GM21576 (cell line): ENCODE measurements around the gene NPAS3.

Source experiments
- ATAC-seq: cut with Tn5 transposase; IDR thresholded peaks from one replicate; pipeline ENCODE4 v1.9.1; 2021; ENCODE audit warnings: mild to moderate bottlenecking, moderate library complexity; ENCODE audit not compliant: unreplicated experiment

NPAS3 gene

DNA sequence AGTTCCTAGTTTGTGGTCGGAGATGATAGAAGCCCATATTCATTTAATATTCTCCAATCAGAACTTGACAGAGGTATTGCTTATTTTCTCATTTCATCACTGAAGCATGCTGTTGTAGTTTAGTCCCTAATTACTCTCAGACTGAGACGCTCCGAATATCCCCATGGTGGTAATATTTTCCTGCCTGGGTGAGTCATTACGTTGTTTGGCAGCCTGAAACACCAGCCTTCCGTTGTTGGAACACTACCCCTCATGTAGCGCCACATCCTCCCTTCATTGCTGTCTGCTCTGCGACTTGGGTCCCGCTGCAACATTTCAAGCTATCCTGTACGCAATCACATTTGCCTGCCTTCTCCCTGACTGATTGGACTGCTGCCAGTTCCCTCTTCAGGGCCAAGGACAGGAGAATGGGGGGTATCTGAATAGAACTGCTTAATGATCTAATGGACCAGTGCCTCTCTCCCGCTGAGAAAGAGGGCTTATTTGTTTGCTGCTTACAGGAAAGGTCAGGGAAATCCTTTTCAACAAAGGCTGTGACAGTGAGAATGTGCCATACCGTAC lies 369.1 kb downstream of the NPAS3 start:
- no peak for ATAC-seq

DNA sequence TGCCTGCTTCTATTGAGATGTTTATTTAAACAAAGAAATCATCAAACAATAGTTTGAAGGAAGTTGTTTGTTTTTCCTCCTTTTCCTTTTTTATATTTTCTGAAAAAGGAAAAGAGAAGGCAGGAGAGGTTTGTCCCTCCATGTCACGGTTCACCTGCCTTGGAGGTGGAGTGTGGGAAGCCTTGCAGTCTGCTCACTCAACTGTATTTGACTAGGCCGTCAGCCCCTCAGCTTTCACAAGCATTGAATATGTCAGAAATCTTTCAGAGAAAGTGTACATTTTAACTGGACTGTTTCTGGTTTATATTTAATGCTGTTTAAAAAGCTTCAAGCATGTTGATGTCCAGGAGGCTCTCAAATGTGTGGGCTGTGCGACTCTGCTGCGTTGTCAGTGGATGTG lies 370.4 kb downstream of the NPAS3 start:
- ATAC-seq, result no peak

DNA sequence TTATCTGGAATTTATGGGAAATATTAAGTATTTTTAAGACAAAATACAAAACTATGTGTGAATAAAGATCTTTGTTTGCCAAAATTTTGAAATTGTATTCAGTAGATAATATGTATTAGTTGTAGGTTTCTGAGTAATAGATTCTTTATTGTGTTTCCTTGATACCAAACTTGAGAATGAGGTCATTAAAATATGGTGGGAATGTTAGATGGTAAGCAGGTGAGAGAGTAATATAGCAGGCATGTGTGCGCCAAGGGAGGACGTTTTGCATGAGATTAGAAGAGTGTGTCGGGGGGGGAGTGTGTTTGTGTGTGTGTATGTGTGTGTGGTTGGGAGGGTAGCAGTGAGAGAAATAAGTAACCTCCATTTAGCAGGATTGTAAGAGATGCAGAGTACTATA lies 376.5 kb downstream of the NPAS3 start:
- ATAC-seq, result no peak

DNA sequence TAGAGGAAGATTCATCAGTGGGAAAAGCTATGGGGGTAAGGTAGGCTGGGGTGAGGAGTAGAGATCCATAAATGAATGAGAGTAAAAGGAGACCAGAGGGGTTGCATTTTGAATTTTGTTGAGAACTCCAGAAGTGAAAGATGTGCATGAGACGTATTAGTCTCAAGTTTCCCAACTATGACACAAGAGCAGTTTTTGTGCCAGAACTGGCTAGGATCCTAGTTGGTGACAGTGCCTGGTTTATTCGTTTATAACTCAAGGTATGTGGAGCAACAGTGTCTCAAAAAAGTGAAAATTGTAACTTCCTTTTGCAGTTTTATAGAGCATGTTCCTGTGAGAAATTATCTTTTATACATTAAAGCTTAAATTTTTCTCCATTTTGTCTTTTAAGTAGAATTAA lies 377.0 kb downstream of the NPAS3 start:
- ATAC-seq, result no peak

DNA sequence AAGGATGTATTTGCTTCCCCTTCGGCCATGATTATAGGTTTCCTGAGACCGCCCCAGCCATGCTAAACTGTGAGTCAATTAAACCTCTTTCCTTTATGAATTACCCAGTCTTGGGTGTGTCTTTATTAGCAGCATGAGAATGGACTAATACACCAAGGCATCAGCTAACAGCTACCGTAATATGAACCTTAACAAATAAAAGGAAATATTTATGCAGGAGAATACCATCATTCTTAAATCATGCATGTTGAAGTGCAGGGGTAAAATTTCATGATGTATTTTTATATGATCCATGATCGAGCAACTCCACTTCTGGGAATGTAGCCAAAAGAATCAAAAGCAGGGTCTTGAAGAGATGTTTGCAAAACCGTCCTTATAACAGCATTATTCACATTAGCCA lies 379.0 kb downstream of the NPAS3 start:
- ATAC-seq, result no peak

DNA sequence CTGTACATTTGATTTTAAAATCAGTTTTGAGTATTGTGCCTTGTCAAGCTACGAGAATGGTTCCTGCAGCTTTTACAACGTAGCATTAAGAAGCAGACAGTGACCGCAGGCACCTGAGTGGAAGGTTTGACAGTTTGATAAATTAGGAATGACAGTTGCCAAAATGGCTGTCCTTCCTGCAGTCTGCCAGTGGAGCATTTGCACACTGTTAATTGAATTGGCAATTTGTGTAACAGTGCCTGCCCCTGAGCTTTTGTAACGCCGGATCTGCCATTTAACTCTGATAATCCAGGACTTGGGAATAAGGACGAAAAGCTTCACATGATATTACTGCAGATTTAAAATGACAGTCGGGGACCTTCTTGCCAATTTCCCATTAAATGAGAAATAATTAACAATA lies 385.3 kb downstream of the NPAS3 start:
- no peak for ATAC-seq

DNA sequence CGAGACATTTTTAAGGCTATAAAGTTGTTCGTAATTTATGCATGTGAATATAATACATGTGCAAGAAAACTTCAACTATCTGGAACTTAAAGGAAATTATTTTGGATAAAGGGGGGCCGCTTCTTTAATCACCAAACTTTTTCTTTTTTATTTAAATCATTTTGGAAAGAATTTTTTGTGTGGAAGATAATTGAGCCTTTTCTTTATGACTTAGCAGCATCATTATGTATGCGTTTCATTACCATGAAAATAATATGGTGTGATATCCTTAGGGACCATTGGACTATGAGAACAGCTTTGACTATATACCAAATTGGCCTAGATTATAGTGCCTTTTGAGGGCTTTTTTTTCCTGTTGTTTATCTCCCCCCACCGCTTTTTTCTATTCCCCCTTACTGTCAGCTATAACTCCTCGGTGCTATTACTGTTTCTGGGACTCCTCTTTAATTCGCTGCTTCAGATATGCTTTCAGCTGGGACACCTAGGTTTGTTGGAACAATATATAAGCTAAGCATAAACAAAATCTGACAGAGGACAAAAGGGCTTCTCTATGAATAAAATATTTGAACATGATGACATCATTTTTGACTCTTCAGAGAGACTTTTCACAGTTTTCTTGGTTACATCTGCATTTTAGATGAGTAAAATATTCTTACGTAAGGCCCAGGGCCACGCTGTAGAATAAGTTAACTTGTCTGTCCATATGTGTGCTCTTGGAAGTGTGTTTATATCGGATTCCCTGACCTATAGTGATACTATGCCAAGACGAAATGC lies 392.7 kb downstream of the NPAS3 start:
- no peak for ATAC-seq

DNA sequence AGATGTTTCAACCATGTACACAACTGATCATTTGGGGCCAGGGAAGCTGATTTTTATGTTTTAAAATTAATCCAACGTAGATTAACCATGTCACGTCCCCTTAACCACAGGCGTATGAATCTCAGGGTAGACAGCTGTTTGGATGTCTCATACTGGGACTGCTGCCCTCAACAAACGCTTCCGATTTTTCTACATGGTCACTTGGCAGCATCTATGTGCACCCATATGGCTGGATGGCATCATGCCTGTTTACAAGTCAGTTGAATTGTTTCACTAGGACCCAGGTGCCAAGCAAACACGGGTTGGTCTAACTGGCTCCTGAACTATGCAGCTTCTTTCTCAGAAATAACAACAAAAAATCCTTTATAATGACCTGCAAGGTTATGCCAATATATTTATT lies 393.8 kb downstream of the NPAS3 start:
- no peak for ATAC-seq

DNA sequence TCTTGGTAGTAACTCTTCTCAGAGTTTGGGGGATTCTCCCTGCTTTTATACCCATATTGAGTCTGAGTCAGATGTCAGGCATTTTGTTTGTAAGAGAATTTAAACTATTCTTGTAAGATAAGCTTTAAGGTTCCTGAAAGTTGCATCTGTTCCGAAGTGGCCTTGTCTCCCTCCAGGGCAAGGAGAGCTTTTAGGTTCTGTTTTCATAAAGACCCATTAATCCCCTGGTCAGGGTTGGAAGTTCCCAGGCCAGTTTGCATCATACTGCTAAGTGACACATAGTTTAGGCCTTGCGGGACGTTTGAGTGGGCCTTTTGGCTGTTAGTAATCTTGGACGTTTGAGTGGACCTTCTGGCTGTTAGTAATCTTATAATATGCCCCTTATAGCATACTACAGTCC lies 396.7 kb downstream of the NPAS3 start:
- ATAC-seq, result no peak

DNA sequence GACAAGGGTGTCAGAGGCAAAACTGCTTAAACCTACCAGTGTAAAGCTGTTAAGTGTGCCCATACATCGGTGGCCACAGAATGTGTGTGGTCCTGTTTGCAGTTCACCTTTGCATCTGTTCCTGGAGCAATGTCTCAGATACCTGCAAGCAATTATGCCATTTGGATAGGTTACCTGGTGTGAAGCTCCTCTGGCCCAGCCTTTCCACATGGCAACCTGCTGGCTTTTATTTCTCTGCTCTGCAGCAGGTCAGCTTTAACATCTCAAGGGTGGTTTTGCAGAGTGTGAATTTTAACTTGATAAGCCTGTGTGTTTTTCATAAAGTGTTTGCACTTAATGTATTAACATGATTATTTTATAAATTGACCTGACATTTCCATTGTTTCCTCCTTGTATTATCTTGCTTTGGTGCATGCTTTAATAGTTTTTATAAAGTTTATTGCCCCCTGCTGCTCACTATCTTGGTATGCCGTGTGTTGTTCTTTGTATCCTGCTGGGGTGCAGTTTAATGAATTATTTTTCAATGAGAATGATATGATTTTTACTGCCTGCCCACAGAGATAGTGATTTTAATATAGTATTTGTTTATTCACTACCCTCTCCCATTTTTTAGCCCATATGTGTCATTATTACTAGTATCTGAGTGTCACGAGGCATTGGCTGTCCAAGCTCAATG lies 403.8 kb downstream of the NPAS3 start:
- ATAC-seq, result no peak

DNA sequence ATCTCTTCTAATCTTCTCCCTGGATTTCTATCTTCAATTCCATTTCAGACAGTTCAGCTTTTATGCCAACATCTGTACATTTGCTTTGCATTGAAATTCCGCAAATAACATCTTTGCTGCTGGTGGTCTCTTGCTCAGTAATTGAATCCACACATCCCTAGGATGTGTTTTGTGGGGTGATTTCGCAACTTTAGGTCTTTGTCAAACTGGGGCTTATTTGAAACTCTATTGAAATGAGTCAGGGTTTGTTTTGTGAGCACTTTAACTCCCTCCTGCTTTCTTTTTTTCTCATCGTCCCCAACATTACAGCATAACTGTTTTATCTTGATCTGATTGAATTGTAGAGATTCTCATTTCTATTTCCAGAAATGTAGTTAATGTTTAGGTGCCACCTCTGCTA lies 404.3 kb downstream of the NPAS3 start:
- no peak for ATAC-seq

DNA sequence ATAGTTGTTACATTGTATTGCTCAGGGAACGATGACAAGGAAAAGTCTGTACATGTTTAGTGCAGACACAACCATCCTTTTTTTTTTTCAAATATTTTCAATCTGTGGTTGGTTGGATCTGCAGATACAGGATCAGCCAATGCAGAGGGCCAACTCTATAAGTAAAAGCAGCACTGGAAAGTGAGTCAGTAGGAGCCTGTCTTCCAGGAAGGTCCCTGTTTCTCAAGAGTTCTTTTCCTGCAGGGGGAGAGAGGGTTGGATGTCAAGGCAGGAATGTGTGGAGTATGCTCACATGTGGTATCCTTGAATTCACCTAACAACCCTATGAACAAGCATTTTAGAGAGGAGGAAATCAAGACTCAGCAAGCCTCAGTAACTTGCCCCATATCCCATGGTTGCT lies 409.1 kb downstream of the NPAS3 start:
- no peak for ATAC-seq

DNA sequence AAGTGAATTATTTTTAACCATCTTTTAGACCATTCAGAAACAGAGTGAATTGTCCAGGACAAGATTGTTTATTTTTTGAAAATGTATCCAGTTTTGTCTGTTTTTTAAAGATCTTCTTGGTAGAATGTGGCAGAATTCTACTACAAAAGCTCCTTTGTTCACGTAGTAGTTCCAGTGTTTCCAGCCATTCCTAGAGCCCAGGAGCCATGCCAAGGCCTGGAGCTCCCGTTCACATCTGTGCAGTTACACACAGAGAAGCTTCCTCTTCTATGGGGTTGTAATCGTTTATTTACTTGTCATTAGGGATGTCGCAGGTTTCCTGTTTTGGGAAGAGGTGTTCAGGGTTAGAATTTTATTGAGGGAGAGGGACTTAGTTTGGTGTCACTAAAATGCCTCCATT lies 409.8 kb downstream of the NPAS3 start:
- ATAC-seq, result no peak

DNA sequence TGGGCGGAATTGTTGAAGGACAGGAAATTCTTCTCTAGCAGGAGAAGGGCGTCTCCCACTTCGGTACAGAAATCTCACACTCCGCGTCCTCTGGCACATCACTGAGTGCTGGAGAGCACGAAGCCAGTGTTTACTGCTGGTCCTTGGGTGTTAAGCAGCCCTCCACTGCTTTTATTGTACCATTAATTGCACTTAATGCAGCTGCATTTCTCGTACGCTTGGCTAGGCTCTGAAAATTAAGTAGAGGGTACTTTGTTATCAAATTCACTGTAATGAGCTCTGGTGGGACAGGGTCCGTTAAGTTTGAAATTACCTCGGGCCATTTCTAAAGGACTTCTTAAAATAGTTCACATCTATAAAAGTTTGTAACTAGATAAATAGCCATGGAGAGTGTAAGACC lies 411.2 kb downstream of the NPAS3 start:
- ATAC-seq, result no peak

DNA sequence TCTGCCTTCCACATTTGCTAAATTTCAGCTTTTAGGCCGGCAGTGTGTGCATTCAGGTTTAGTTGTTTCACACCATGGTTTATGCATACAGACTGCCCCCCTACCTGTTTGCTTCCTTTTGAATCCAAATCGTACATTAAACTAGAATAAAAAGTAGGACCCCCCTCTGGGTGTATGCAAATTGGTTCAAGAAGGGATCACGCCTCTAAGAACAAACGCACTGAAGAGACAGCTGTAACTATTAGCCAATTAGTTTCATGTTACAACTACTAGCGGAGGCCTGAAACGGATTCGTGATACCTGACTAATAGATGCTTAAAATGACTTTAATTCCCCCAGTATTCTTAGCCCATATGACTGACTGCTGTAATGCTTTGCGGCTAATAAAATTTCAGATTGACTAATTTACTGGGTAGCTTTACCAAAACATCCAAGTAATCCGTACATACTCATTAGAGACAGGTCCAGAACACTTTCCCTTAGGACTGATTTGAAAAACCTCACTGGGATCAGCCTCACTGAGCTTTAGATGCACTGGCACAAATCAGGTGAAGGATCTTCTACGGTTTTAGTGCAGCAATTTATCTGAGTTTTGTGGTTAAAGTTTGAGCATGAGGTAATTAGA lies 411.8 kb downstream of the NPAS3 start:
- ATAC-seq, result no peak

DNA sequence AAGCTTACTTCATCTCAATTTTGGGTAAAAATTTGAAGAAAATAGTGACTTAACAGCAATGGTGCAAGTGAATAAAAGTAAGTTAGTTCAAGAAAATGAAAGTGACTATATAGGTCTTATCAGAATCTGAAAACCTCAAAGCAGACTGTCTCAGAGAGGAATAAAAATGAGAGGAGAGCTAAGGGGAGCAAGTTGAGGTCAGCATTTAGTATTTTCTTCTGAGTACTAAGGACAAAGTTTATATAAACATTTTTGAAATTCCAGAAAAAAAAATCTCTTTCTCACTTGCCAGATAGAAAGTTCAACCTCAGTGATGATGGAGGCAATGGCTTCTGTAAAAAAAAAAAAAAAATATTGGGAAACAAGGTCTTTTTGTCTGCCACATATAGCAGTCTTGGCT lies 414.1 kb downstream of the NPAS3 start:
- no peak for ATAC-seq

DNA sequence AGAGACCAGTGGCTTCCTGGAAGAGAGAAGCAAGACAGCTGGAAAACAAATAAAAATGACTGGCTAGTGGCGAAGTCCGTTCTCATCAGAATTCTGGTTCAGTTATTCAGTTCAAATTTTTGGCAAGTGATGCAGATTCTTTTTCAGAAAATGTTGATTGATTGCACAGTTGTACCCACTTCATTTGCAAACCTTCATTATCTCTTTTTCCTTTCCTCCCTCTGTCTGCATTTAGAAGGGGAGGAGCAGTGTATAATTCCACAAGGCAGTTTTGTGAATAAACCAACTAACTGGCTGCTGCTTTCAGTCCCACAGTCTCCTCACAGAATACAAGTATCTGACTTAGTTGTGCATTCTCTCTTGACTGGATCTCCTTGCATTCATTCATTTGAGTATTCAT lies 417.5 kb downstream of the NPAS3 start:
- ATAC-seq, result no peak

DNA sequence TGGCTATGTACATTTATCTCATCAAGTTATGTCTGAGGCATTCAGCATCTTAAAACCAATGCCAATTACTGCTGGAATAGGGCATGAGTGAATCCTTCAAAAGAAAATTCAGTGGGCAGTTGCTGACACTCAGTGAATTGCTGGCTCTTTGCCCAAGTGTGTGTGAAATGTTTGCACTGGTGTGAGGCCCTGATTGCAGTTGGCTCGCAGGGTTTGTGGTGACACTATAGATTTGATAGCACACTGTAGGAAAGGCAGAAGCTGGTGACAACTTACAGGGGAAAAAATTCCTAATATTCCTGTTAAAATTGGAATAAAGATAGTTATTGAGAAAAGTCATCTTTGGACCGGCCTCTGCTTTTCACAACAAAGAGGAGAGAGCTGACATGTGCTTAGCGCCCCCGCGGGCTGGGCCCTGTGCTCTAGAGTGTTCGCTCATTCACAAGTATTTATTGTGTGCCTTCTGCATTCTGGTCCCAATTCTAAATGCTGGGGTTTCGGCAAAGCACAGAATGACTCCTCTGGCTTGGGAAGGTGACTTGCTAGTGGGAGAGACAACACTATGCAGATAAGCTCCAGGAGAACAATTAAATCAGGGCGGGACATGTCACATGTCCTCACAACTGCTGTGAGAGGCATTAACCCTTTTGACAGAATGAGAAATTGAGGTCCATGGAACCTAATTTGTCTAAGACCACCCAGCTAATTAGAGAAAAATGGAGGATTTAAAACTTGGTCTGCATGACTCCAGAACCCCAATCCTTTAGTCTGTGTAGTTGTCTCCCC lies 418.7 kb downstream of the NPAS3 start:
- ATAC-seq, result no peak

DNA sequence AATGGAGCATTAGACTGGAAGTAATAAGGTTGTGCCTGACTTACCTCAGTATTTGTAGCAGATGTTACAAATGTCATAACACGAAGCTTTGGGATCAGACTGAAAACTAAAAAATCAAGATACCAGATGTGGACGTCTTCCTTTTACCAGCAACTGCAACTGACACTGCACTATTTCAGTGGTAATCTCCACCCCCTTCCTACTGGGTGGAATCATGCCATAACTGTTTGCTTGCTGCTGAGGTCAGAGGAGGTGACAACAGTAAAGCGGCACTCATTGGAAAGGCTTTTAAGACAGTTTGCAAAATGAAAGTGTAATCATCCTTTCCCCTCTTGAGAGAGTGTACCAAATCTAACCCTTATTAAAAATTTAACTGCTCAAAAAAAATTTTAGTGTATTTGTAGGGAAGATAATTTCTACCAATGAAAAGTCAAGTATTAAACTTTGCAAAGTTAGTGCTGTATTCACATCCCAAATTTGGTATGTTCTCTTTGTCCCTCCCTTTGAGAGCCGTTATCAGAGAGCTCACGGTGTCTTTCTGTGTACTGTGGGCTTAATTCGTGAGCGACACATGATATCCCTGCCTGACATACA lies 420.7 kb downstream of the NPAS3 start:
- ATAC-seq, result no peak

DNA sequence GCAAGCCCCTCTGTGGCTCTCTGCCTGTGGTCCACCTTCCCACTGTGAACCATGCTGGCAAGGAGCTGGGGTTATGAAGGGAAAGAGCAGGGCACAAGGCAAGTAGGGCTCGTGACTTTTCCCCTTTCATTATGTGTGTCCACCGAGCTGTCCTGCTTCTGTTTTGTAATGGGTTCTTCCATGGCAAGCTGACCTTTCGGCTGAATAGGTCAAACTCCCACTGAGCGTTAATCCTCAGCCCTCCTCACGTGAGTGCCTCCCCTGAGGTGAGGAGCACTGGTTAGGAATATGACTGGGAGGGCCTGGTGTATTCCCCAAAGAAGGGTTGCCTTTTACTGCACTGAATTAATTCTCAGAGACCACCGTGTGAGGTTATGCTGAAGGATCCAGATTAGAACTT lies 424.3 kb downstream of the NPAS3 start:
- no peak for ATAC-seq

DNA sequence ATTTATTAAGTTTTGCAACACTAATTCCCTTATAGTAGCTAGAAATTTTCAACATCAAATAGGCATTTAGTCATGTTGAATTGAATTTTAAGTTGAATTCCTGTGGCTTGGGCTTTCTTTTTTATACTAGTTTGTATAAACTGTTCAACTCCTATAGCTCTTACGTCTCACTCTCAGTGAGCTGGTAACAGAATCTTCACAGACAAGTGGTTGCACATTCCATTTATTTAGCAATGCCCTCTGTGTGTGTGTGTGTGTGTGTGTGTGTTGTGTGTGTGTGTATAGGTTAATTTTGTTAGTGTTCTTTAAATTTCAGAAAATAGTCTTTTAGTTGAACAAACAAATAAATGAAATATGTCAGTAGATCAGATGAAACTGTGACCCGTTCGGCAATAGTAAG lies 425.0 kb downstream of the NPAS3 start:
- ATAC-seq, result no peak
